H54 (cell line): Measurements from ENCODE around the gene INSC.

Source experiments
- DNase-seq: peaks from one replicate; pipeline ENCODE4 v3.0.0; 2011; ENCODE audit warnings: low spot score, mixed read lengths; ENCODE audit not compliant: insufficient read length
- FAIRE-seq: peaks from 3 replicates; lab custom pipeline; 2011; peaks lifted over from hg19 to GRCh38; lab: Jason Lieb, UNC
- POLR2A ChIP-seq: IDR thresholded peaks from 2 replicates; pipeline ENCODE4 v1.6.1; 2011; ENCODE audit warnings: low read depth, mild to moderate bottlenecking, low read length

The INSC gene

DNA sequence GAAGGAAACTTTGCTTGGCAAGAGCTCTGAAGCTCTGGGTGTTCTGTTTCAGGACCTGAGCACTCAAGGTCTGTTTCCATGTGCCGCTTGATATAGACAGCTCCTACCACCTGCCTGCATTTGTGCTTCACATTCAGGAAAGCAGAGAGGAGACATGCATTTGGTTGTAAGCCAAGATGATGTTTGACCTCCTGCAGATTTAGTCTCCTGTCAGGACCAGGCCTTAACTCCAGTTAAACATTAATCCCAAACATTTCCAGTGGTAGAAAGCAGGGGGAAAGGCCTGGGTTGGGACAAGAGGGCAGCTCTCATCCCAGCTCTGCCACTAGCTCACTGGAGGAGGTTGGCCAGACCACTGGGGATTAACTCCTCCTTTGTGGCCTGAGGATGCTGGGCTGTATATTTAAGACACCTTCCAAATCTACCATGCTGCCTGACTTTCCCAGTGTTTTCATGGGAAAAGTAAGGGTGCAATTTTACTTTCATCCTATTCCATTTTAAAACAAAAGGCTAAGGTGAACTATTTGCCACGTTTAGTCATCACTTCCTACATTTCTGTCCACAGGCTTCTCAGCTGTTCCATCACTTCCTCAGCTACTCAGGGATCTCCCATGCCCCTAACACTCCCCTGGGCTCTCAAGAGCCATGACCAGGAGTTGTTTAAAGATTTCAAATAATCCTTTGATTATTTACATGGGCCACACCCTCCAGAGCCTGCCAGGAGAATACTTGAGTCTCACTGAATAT lies 80.9 kb downstream of the INSC start:
- FAIRE-seq: no peak
- no peak for DNase-seq
- no peak for TF ChIP-seq POLR2A

GRCh38 chr11:15196704-15197103 lies 82.0 kb downstream of the INSC start:
- FAIRE-seq: no peak
- DNase-seq: no peak
- TF ChIP-seq POLR2A: no peak

GRCh38 chr11:15197696-15198095 lies 83.0 kb downstream of the INSC start:
- TF ChIP-seq POLR2A: no peak
- DNase-seq (no peak), FAIRE-seq (no peak)

- no peak for TF ChIP-seq POLR2A
- FAIRE-seq: no peak
Observed at GRCh38 chr11:15198284-15198683, 83.6 kb downstream of the INSC start.

DNA sequence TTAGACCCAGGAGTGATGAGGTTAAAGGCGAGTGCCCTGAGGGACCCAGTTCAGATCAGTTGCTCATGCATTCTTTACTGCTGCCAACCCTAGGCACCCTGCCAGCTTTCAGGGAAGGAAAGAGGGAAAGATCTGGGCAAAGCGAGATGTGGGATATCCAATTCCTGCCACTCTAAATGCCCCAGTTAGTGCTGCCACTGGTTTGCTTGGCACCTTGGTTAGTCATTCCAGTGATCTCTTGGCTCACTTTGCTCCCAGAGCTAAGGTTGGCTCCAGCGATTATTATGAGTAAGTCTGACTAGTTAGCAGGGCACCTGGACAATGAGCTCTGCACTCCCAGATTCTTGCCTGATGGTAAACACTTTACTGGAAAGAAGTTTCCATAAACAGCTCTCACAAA lies 85.0 kb downstream of the INSC start:
- FAIRE-seq (no peak), DNase-seq (peak; percentile 6)

More at GRCh38 chr11:15198284-15198683, 83.6 kb downstream of the INSC start:
- no peak for DNase-seq

DNA sequence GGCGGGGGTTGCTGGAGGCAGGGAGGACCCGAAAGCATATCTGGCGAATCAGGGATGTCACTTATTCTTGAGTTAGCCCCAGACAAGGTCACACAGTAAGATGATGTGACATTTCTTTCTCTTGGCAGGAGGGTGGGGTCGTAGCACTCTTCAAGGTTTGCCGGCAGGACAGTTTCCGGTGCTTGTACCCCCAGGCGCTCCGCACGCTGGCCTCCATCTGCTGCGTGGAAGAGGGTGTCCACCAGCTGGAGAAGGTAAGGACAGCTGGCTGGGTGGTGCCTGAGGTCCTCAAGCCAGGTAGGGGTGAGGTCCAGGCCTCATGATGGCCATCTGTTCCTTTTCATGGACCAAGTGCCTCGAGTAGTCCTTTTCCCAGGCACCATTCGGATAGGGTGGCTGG lies 86.0 kb downstream of the INSC start:
- FAIRE-seq: no peak
- no peak for TF ChIP-seq POLR2A

More for the DNA sequence above, 85.0 kb downstream of the INSC start:
- no peak for TF ChIP-seq POLR2A

DNA sequence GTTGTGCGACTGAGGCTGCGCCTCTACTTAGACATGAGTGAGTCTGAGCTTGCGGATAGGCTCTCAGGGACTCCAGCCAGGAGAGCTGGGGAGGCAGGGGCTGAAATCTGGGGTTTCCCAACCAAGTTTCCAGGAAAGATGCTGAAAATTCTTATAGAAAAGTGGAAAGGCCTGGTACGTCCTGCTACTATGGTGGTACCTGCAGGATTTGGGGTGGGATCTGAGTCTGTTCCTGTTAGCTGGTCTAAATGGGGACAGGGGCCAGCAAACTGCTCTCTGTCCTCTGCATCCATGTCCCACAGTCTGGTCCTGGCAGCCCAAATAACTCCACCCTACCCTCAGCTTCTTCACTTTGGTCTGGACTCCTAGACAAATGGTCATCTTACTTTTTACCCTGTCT lies 86.9 kb downstream of the INSC start:
- FAIRE-seq (no peak), DNase-seq (no peak)
- no peak for TF ChIP-seq POLR2A

More for the DNA sequence above, 86.0 kb downstream of the INSC start:
- DNase-seq: no peak

DNA sequence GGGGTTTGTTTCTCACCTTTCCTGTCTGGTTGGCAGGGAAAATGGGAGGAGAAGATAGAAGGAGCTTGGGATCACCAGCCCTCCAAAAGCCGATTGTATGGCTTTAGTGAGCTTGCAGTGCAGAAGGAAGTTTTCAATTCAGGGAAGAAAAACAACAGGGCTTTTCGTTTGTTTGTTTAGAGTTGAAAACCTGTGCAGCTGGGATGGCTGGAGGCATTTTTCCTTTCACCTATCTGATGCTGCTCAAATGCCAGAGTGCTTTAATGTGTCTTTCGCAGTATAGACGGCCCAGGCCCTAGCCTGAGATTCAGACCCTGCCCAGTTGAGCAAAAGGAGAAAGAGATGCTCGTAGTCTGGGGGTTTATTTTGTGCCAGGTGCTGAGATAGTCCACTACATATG lies 87.9 kb downstream of the INSC start:
- DNase-seq (no peak), FAIRE-seq (no peak)
- TF ChIP-seq POLR2A: no peak

- FAIRE-seq: no peak
- DNase-seq: no peak
- no peak for TF ChIP-seq POLR2A
Observed at GRCh38 chr11:15204711-15205110, 90.0 kb downstream of the INSC start.

DNA sequence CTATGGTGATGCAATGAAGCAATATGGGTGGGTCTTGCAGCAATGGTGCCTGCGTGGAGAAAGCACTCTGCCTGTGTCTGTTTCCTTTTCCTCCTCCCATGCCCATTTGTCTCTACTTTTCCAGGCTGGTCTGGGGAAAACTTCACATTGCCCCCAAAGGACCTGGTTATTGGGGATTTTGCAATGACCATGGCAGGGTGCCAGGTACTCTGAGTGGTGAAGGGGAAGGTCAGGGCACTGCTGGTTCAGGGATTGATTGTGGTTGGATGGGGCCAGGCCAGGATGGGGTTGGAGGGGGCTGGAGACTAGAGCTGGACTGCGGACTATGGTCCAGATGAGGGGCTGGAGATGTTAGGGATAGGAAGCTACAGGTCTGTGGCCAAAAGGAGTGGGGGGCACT lies 92.1 kb downstream of the INSC start:
- TF ChIP-seq POLR2A: no peak
- DNase-seq: no peak
- no peak for FAIRE-seq

GRCh38 chr11:15208378-15209222 lies 93.9 kb downstream of the INSC start:
- no peak for FAIRE-seq
- TF ChIP-seq POLR2A: no peak
- peak; percentile 71 for DNase-seq

GRCh38 chr11:15212876-15213275 lies 98.2 kb downstream of the INSC start:
- DNase-seq (no peak), FAIRE-seq (no peak)
- TF ChIP-seq POLR2A: no peak

DNA sequence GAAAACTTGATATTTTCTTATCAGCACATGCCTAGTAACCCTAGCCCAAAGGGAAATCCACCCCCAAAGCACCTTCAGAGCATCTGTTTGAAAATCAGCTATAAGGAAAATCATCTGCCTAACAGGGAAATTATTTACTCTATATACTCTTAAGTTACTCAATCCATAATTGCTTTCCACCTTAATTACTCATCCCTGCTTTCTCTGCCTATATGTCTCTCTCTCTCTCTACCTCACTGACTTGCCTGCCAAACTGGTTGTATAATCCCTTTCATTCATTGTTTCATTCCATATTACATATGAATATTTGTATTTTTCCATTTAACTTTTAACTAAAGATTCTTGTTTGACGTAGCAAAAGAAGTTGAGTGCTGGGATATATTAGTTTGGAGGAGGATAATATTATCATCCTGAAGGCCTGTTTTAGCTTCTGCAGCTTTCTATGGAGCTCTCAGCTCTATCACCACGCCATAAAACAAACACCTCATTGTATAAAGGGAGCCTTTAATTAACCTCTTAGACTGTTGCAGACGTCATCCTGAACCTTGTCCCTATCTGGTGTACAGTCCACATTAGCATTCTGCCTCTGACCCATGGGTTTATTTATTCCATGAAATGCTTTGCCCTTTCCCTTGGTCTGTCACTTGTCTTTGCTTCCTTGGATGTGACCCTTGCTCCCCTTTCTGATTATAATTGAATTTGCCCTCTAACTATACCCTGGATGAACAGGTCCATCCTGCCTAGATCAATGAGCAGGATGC lies 98.9 kb downstream of the INSC start:
- TF ChIP-seq POLR2A: no peak
- no peak for FAIRE-seq
- no peak for DNase-seq

DNA sequence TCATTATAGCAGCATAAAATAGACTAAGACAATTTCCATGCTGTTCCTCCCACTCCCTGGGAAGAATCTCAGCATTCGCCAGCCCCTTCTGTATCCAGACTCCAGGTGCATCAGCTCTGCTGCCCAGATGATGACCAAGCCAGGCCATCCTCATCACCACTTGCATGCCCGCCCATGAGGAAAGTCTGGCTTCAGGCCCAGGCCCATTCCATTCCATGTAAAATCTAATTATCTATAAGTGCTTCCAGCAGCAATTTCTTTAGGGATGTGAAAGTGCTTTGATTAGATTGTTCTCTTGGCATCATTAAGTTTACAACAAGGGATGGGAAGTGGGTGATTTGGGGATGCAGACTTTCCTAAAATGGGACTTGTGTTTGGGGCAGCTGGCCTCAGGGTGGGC lies 100.3 kb downstream of the INSC start:
- TF ChIP-seq POLR2A: no peak
- DNase-seq (no peak), FAIRE-seq (no peak)

- DNase-seq: peak; percentile 12
- TF ChIP-seq POLR2A: no peak
- no peak for FAIRE-seq
Observed at GRCh38 chr11:15216678-15217077, 102.0 kb downstream of the INSC start.
